ENCODE results near the gene CELSR2.

The CELSR2 gene

GRCh38 chr1:109263597-109264378 is 14.4 kb downstream of the CELSR2 start:
- no peak overlapping the region for H3K9ac ChIP-seq (ENCODE audit: low read length in 5 of 5)

GRCh38 chr1:109264379-109264755 is 15.0 kb downstream of the CELSR2 start:
- H3K27ac ChIP-seq (ENCODE audit: low read depth, low read length), result no peak overlapping the region
- peaks cover 0 to 2% (median 0%) of the 10 kb centered on the region in 5 donors for H3K36me3 ChIP-seq (ENCODE audit: control insufficient read depth in 5 of 5, insufficient read depth in 5 of 5, low read length in 5 of 5)
- no peaks in the 10 kb centered on the region for H3K9me3 ChIP-seq (ENCODE audit: control insufficient read depth in 5 of 5, low read length in 5 of 5)
- H3K9ac ChIP-seq (ENCODE audit: low read length in 5 of 5), result no peak overlapping the region
- no peaks in the 10 kb centered on the region for H3K27me3 ChIP-seq (ENCODE audit: control insufficient read depth in 5 of 5, insufficient read depth in 4 of 5, low read length in 5 of 5)
- H3K4me3 ChIP-seq (ENCODE audit: low read depth in 1 of 5, low read length in 5 of 5), result no peak overlapping the region
- peaks cover 0 to 9% (median 5%) of the 10 kb centered on the region in 5 donors for H3K4me1 ChIP-seq (ENCODE audit: control insufficient read depth in 5 of 5, insufficient read depth in 5 of 5, low read length in 5 of 5)

More at GRCh38 chr1:109263597-109264378, 14.4 kb downstream of the CELSR2 start:
- Histone ChIP-seq H3K36me3 (ENCODE audit: control insufficient read depth in 5 of 5, insufficient read depth in 5 of 5, low read length in 5 of 5) (peaks cover 0 to 3% (median 0%) of the 10 kb centered on the region in 5 donors), H3K4me1 (ENCODE audit: control insufficient read depth in 5 of 5, insufficient read depth in 5 of 5, low read length in 5 of 5) (peaks cover 0 to 9% (median 5%) of the 10 kb centered on the region in 5 donors), H3K27me3 (ENCODE audit: control insufficient read depth in 5 of 5, insufficient read depth in 4 of 5, low read length in 5 of 5) (no peaks in the 10 kb centered on the region), H3K4me3 (ENCODE audit: low read depth in 1 of 5, low read length in 5 of 5) (no peak overlapping the region), H3K27ac (ENCODE audit: low read depth, low read length) (no peak overlapping the region), H3K9me3 (ENCODE audit: control insufficient read depth in 5 of 5, low read length in 5 of 5) (no peaks in the 10 kb centered on the region)

DNA sequence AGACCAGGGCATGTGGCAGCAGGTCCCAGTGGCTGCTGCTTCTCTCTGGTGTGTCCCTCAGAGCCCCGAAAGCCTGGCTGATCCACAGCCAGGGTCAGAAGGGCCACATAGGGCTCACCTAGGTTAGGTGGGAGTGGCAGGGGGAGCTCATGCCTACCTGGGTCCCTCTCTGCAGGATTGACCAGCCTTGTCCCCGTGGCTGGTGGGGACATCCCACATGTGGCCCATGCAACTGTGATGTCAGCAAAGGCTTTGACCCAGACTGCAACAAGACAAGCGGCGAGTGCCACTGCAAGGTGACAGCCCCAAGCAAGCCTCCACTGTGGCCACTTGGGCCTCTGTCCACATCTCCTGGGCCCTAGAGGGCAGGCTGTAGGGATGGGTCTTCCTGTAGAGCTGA is 15.7 kb downstream of the CELSR2 start:
- H3K27me3 ChIP-seq (ENCODE audit: control insufficient read depth in 5 of 5, insufficient read depth in 4 of 5, low read length in 5 of 5), result no peaks in the 10 kb centered on the region
- no peak overlapping the region for H3K9ac ChIP-seq (ENCODE audit: low read length in 5 of 5)
- H3K9me3 ChIP-seq (ENCODE audit: control insufficient read depth in 5 of 5, low read length in 5 of 5), result no peaks in the 10 kb centered on the region
- no peak overlapping the region for H3K27ac ChIP-seq (ENCODE audit: low read depth, low read length)
- H3K4me1 ChIP-seq (ENCODE audit: control insufficient read depth in 5 of 5, insufficient read depth in 5 of 5, low read length in 5 of 5), result peaks cover 0 to 9% (median 5%) of the 10 kb centered on the region in 5 donors
- peaks cover 0 to 5% (median 0%) of the 10 kb centered on the region in 5 donors for H3K36me3 ChIP-seq (ENCODE audit: control insufficient read depth in 5 of 5, insufficient read depth in 5 of 5, low read length in 5 of 5)
- no peak overlapping the region for H3K4me3 ChIP-seq (ENCODE audit: low read depth in 1 of 5, low read length in 5 of 5)

DNA sequence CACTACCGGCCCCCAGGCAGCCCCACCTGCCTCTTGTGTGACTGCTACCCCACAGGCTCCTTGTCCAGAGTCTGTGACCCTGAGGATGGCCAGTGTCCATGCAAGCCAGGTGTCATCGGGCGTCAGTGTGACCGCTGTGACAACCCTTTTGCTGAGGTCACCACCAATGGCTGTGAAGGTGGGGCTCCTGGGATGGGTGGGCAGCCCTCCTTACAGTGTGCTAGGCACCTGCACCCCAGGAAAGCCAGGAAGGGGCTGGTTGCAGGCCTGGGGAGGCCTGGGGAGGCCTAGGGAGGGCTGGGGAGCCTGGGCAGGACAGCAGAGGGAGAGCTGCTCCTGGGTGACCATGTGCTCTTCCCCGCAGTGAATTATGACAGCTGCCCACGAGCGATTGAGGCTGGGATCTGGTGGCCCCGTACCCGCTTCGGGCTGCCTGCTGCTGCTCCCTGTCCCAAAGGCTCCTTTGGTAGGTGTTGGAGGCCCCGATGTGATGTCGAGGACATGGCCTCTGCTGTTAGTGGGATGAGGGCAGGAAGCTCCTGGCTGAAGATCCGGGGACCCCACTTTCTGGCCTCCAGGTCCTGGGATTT is 16.5 kb downstream of the CELSR2 start:
- Histone ChIP-seq H3K27me3 (ENCODE audit: control insufficient read depth in 5 of 5, insufficient read depth in 4 of 5, low read length in 5 of 5) (no peaks in the 10 kb centered on the region), H3K9me3 (ENCODE audit: control insufficient read depth in 5 of 5, low read length in 5 of 5) (no peaks in the 10 kb centered on the region), H3K4me3 (ENCODE audit: low read depth in 1 of 5, low read length in 5 of 5) (no peak overlapping the region), H3K9ac (ENCODE audit: low read length in 5 of 5) (no peak overlapping the region), H3K27ac (ENCODE audit: low read depth, low read length) (no peak overlapping the region), H3K36me3 (ENCODE audit: control insufficient read depth in 5 of 5, insufficient read depth in 5 of 5, low read length in 5 of 5) (peaks cover 0 to 5% (median 0%) of the 10 kb centered on the region in 5 donors), H3K4me1 (ENCODE audit: control insufficient read depth in 5 of 5, insufficient read depth in 5 of 5, low read length in 5 of 5) (peaks cover 0 to 9% (median 5%) of the 10 kb centered on the region in 5 donors)

DNA sequence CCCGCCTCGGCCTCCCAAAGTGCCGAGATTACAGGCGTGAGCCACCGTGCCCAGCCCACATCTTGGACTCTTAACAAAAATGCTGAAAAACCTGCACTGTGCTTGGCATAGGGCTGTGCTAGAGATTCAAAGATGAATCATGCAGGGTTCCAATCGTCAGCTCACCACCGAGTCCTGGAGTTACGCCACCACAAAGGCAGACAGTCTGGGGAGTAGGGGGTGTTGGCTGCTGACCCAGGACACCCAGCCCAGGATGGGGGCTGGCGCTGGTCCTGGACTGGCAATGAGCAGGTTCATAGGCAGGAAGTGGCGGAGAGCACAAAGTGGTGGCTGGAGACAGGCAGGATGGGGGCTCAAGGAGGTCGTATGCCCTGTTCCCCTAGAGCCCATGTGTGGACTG is 17.6 kb downstream of the CELSR2 start:
- Histone ChIP-seq H3K9ac (ENCODE audit: low read length in 5 of 5) (no peak overlapping the region), H3K36me3 (ENCODE audit: control insufficient read depth in 5 of 5, insufficient read depth in 5 of 5, low read length in 5 of 5) (peaks cover 0 to 7% (median 0%) of the 10 kb centered on the region in 5 donors), H3K4me1 (ENCODE audit: control insufficient read depth in 5 of 5, insufficient read depth in 5 of 5, low read length in 5 of 5) (peaks cover 0 to 9% (median 5%) of the 10 kb centered on the region in 5 donors)

GRCh38 chr1:109267743-109268300 is 18.5 kb downstream of the CELSR2 start:
- Histone ChIP-seq H3K36me3 (ENCODE audit: control insufficient read depth in 5 of 5, insufficient read depth in 5 of 5, low read length in 5 of 5) (peaks cover 0 to 7% (median 0%) of the 10 kb centered on the region in 5 donors), H3K4me1 (ENCODE audit: control insufficient read depth in 5 of 5, insufficient read depth in 5 of 5, low read length in 5 of 5) (peaks cover 0 to 9% (median 5%) of the 10 kb centered on the region in 5 donors), H3K9ac (ENCODE audit: low read length in 5 of 5) (no peak overlapping the region), H3K9me3 (ENCODE audit: control insufficient read depth in 5 of 5, low read length in 5 of 5) (no peaks in the 10 kb centered on the region), H3K27ac (ENCODE audit: low read depth, low read length) (no peak overlapping the region), H3K4me3 (ENCODE audit: low read depth in 1 of 5, low read length in 5 of 5) (no peak overlapping the region), H3K27me3 (ENCODE audit: control insufficient read depth in 5 of 5, insufficient read depth in 4 of 5, low read length in 5 of 5) (no peaks in the 10 kb centered on the region)

More for the DNA sequence above, 17.6 kb downstream of the CELSR2 start:
- H3K27me3 ChIP-seq (ENCODE audit: control insufficient read depth in 5 of 5, insufficient read depth in 4 of 5, low read length in 5 of 5), result no peaks in the 10 kb centered on the region
- no peak overlapping the region for H3K27ac ChIP-seq (ENCODE audit: low read depth, low read length)
- H3K4me3 ChIP-seq (ENCODE audit: low read depth in 1 of 5, low read length in 5 of 5), result no peak overlapping the region
- H3K9me3 ChIP-seq (ENCODE audit: control insufficient read depth in 5 of 5, low read length in 5 of 5), result no peaks in the 10 kb centered on the region

DNA sequence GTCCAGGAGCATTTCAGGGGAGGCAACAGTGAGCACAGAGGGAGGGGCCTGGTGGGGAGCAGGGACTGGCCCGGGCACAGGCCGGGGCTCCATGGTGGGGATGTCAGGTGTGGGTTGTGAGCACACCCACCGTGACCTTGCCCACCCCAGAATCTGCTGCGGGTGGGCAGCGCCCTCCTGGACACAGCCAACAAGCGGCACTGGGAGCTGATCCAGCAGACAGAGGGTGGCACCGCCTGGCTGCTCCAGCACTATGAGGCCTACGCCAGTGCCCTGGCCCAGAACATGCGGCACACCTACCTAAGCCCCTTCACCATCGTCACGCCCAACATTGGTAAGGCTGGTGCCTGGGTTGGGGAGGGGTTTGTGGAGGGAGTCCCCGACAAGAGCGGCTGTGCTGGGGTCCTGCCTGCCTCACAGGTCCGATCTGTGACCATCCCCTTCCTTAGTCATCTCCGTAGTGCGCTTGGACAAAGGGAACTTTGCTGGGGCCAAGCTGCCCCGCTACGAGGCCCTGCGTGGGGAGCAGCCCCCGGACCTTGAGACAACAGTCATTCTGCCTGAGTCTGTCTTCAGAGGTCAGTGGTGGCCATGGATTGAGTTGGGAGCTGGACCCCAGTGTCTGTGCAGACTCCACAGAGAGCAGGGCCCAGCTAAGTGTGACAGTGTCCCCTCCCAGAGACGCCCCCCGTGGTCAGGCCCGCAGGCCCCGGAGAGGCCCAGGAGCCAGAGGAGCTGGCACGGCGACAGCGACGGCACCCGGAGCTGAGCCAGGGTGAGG is 19.3 kb downstream of the CELSR2 start:
- Histone ChIP-seq H3K4me3 (ENCODE audit: low read depth in 1 of 5, low read length in 5 of 5) (no peak overlapping the region), H3K27ac (ENCODE audit: low read depth, low read length) (no peak overlapping the region), H3K27me3 (ENCODE audit: control insufficient read depth in 5 of 5, insufficient read depth in 4 of 5, low read length in 5 of 5) (no peaks in the 10 kb centered on the region), H3K36me3 (ENCODE audit: control insufficient read depth in 5 of 5, insufficient read depth in 5 of 5, low read length in 5 of 5) (peaks cover 0 to 7% (median 0%) of the 10 kb centered on the region in 5 donors), H3K9me3 (ENCODE audit: control insufficient read depth in 5 of 5, low read length in 5 of 5) (no peaks in the 10 kb centered on the region), H3K9ac (ENCODE audit: low read length in 5 of 5) (no peak overlapping the region), H3K4me1 (ENCODE audit: control insufficient read depth in 5 of 5, insufficient read depth in 5 of 5, low read length in 5 of 5) (peaks cover 0 to 5% (median 3%) of the 10 kb centered on the region in 5 donors)

GRCh38 chr1:109269212-109269980 is 20.1 kb downstream of the CELSR2 start:
- no peak overlapping the region for H3K27ac ChIP-seq (ENCODE audit: low read depth, low read length)
- H3K9ac ChIP-seq (ENCODE audit: low read length in 5 of 5), result no peak overlapping the region

DNA sequence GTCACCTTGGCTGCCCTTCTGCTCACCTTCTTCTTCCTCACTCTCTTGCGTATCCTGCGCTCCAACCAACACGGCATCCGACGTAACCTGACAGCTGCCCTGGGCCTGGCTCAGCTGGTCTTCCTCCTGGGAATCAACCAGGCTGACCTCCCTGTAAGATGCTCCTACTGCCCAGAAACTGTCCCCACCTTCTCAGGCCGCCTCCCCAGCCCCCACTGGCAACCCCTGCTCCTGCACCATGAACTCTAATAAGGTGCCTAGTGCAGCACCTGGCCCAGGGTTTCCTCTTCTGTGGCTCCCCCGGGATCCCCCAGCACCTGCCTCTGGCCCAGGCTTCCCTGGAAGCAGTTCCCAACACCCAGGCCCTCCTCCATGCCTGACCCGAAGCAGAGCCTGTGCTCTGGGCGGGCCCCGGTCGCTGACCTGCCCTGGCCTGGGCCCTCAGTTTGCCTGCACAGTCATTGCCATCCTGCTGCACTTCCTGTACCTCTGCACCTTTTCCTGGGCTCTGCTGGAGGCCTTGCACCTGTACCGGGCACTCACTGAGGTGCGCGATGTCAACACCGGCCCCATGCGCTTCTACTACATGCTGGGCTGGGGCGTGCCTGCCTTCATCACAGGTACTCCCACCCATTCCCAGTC is 20.8 kb downstream of the CELSR2 start:
- Histone ChIP-seq H3K9me3 (ENCODE audit: control insufficient read depth in 5 of 5, low read length in 5 of 5) (no peaks in the 10 kb centered on the region), H3K4me3 (ENCODE audit: low read depth in 1 of 5, low read length in 5 of 5) (no peak overlapping the region), H3K9ac (ENCODE audit: low read length in 5 of 5) (no peak overlapping the region), H3K4me1 (ENCODE audit: control insufficient read depth in 5 of 5, insufficient read depth in 5 of 5, low read length in 5 of 5) (peaks cover 0 to 10% (median 0%) of the 10 kb centered on the region in 5 donors), H3K36me3 (ENCODE audit: control insufficient read depth in 5 of 5, insufficient read depth in 5 of 5, low read length in 5 of 5) (peaks cover 0 to 7% (median 0%) of the 10 kb centered on the region in 5 donors), H3K27ac (ENCODE audit: low read depth, low read length) (no peak overlapping the region), H3K27me3 (ENCODE audit: control insufficient read depth in 5 of 5, insufficient read depth in 4 of 5, low read length in 5 of 5) (no peaks in the 10 kb centered on the region)

More at GRCh38 chr1:109269212-109269980, 20.1 kb downstream of the CELSR2 start:
- no peak overlapping the region for H3K4me3 ChIP-seq (ENCODE audit: low read depth in 1 of 5, low read length in 5 of 5)
- no peaks in the 10 kb centered on the region for H3K27me3 ChIP-seq (ENCODE audit: control insufficient read depth in 5 of 5, insufficient read depth in 4 of 5, low read length in 5 of 5)
- peaks cover 0 to 3% (median 0%) of the 10 kb centered on the region in 5 donors for H3K4me1 ChIP-seq (ENCODE audit: control insufficient read depth in 5 of 5, insufficient read depth in 5 of 5, low read length in 5 of 5)
- H3K36me3 ChIP-seq (ENCODE audit: control insufficient read depth in 5 of 5, insufficient read depth in 5 of 5, low read length in 5 of 5), result peaks cover 0 to 7% (median 0%) of the 10 kb centered on the region in 5 donors
- no peaks in the 10 kb centered on the region for H3K9me3 ChIP-seq (ENCODE audit: control insufficient read depth in 5 of 5, low read length in 5 of 5)
